BJ (cell line): Measurements from ENCODE around the gene MAP3K7CL. TPM values are rescaled to one million over a fixed set of nuclear protein-coding genes. Genes with fewer than 3 reads are reported as not detected.

Experiments
- CTCF ChIA-PET: fragments of 350-600 bp; formaldehyde crosslinking; extraction: SDS; loops from one replicate; lab custom pipeline; 2021; ENCODE audit warnings: antibody characterized with exemption, inconsistent platforms; lab: Yijun Ruan, JAX
- POLR2A ChIA-PET: fragments of 300-600 bp; sonication (Branson Sonifier 250); formaldehyde crosslinking; extraction: SDS; loops from one replicate; lab custom pipeline; 2021; ENCODE audit warnings: antibody characterized with exemption; lab: Charles Lee
- DNase-seq: peaks from one replicate; pipeline ENCODE4 v3.0.0-alpha.2; 2011; ENCODE audit warnings: low read depth
- H3K27me3 ChIP-seq: 2 replicates; pipeline ENCODE4 v1.6.0; 2011; ENCODE audit warnings: low read length; ENCODE audit not compliant: control insufficient read depth, insufficient read depth
- H3K36me3 ChIP-seq: 2 replicates; pipeline ENCODE4 v1.5.1; 2011; ENCODE audit warnings: low read length; ENCODE audit not compliant: control insufficient read depth, insufficient read depth
- H3K4me3 ChIP-seq: 2 replicates; pipeline ENCODE4 v1.5.1; 2011; ENCODE audit warnings: low read depth, mild to moderate bottlenecking, control low read depth, low read length
- CTCF ChIP-seq: IDR thresholded peaks from 2 replicates; pipeline ENCODE4 v1.5.1; 2011; ENCODE audit warnings: low read depth, mild to moderate bottlenecking, control low read depth, inconsistent platforms, low read length, moderate library complexity; ENCODE audit not compliant: insufficient read depth
- polyA plus RNA-seq: library from polyadenylated mRNA; depleted of rRNA; stranded (reverse); fragments of >200 nt; gene quantifications from 2 replicates; pipeline ENCODE4 v1.2.3, GENCODE V29; 2011

The MAP3K7CL gene
- polyA plus RNA-seq, 1 experiment = 6.1 TPM

GRCh38 chr21:29098156-29098555 is 32.3 kb upstream of the MAP3K7CL start:
- no peak for TF ChIP-seq CTCF
- no peak for DNase-seq
- ChIA-PET CTCF (interaction anchor here (1.1 to 1.2 kb wide), 2 partner anchors 18 to 274 kb away, joined by 3 to 6 read pairs; no protein-coding TSS in a partner anchor), POLR2A (no interaction called here)
- no peaks in the 10 kb centered on the region for H3K36me3 ChIP-seq
- no peak overlapping the region for H3K4me3 ChIP-seq
- H3K27me3 ChIP-seq = no peaks in the 10 kb centered on the region

DNA sequence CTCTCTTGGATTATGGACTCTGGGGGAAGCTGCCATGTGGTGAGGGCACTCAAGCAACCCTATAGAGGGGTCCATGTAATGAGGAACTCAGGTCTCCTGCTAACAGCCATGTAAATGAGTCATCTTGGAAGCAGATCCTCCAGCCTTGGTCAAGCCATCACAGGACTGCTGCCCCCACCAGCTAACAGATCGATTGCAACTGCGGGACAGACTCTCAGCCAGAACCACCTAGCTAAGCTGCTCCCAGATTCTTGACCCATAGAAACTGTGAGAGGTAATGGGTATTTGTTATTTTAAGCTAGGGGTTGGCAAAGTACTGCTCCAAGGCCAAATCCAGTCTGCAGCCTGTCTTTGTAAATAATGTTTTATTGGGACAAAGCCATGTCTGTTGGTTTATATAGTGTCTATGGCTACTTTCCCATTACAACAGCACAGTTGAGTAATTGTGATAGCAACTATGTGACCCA is 27.6 kb upstream of the MAP3K7CL start:
- H3K36me3 ChIP-seq = no peaks in the 10 kb centered on the region
- ChIA-PET CTCF (interaction anchor here (0.5 to 1.1 kb wide), 2 partner anchors 42 to 246 kb away, joined by 3 to 4 read pairs; no protein-coding TSS in a partner anchor), POLR2A (no interaction called here)
- no peak for TF ChIP-seq CTCF
- no peaks in the 10 kb centered on the region for H3K27me3 ChIP-seq
- no peak for DNase-seq
- no peak overlapping the region for H3K4me3 ChIP-seq

DNA sequence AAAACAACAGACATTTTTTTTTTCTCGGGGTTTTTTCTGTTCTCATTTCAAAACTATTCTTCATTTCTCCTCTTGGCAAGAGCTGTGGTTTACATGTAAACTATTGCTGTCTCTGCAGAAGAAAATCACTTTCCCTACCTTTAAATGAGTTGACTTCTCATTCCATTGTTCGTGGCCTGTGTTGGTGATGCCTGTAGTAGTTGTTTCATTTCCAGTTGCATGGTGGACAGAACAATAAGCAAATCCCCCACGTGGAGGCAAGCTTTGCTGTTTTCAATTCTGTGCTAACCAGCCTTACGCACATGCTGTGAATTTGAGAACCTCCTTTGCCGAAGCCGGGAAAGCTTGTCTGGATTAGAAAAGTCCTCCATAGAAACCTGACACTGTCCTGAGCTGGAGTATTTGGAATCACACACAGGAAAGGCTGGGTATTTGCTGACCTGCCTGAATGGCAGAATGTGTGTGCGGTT is 26.2 kb upstream of the MAP3K7CL start:
- DNase-seq = no peak
- Histone ChIP-seq H3K27me3 (no peaks in the 10 kb centered on the region), H3K4me3 (no peak overlapping the region), H3K36me3 (no peaks in the 10 kb centered on the region)
- TF ChIP-seq CTCF = no peak
- ChIA-PET CTCF (interaction anchor here (0.6 to 2.0 kb wide), 4 partner anchors 11 to 268 kb away, joined by 3 to 7 read pairs (median 4); no protein-coding TSS in a partner anchor), POLR2A (no interaction called here)

DNA sequence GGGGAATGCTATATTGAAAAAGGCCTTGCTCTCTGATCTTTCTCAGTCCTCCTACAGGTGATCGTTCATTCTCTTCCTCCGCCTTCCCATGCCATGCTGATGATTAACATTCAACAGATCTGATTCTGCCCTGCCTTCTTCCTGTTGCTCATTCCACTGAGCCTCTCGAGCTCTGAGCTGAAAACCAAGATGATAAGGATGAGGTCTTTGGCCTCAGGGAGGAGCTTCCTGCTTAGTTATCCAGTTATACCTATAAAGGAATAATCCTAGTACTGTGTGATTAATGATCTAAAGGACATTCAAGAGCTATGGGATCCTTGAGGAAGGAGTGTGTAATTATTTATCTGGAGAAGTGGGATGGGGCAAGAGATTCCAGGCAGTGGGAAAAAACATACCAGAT is 25.2 kb upstream of the MAP3K7CL start:
- TF ChIP-seq CTCF = no peak
- ChIA-PET POLR2A (no interaction called here), CTCF (interaction anchor here (0.9 to 2.0 kb wide), 6 partner anchors 10 to 59 kb away, joined by 3 to 7 read pairs (median 4); no protein-coding TSS in a partner anchor)
- no peak overlapping the region for H3K4me3 ChIP-seq
- H3K27me3 ChIP-seq = no peaks in the 10 kb centered on the region
- no peak for DNase-seq
- H3K36me3 ChIP-seq = no peaks in the 10 kb centered on the region

GRCh38 chr21:29114765-29115500 is 15.5 kb upstream of the MAP3K7CL start:
- Histone ChIP-seq H3K4me3 (no peak overlapping the region), H3K27me3 (no peaks in the 10 kb centered on the region), H3K36me3 (no peaks in the 10 kb centered on the region)
- ChIA-PET POLR2A (no interaction called here), CTCF (interaction anchor here (1.0 to 2.2 kb wide), 5 partner anchors 11 to 257 kb away, joined by 3 to 9 read pairs (median 6); no protein-coding TSS in a partner anchor)
- no peak for DNase-seq
- no peak for TF ChIP-seq CTCF
